GM12892 (cell line): ENCODE measurements around the gene OR1F1.

Experiments used
- POLR2A ChIP-seq: IDR thresholded peaks from 2 replicates; pipeline ENCODE4 v1.6.1; 2011; ENCODE audit warnings: low read depth, low read length, control low read depth
- POLR2AphosphoS5 ChIP-seq: IDR thresholded peaks from 2 replicates; pipeline ENCODE4 v1.6.1; 2011; ENCODE audit warnings: low read depth, low read length, control low read depth

GRCh38 chr16:3249451-3249850 is 61.4 kb downstream of the OR1F1 start:
- TF ChIP-seq POLR2A (no peak), POLR2AphosphoS5 (no peak)
